ENCODE results near the gene MOCOS.
"Not testable (repeated sequence)": the region's sequence is repeated elsewhere in the genome, so short reads cannot be mapped to it uniquely, and the experiment has no call there.

Gene MOCOS

DNA sequence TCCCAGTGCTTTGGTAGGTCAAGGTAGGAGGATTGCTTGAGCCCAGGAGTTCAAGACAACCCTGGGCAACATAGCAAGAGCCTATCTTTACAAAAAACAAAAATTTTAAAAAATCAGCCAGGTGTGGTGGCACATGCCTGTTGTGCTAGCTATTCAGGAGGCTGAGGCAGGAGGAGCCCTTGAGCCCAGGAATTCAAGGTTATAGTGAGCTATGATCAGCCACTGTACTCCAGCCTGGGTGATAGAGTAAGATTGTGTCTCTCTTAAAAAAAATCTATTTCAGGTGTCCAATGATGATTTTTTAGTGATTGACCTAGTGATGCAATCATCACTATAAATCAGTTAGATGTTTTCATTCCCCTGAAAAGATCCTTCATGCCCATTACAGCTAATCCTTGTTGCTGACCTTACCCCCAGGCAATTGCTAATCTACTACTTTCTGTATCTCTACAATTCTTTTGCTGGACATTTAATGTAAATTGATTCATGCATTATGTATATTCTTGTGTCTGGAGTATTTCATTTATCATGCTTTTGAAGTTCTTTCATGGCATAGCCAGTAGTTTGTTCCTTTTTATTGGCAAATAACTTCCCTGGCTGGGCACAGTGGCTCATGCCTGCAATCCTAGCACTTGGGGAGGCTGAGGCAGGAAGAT, 10.3 kb downstream of the MOCOS start:
- H3K4me1 ChIP-seq (ENCODE audit: insufficient read depth, low read length): no peaks in the 10 kb centered on the region
- H3K9me3 ChIP-seq (ENCODE audit: low read length): no peaks in the 10 kb centered on the region
- H3K27me3 ChIP-seq (ENCODE audit: insufficient read depth, low read length): no peaks in the 10 kb centered on the region
- H3K36me3 ChIP-seq (ENCODE audit: insufficient read depth, low read length): no peaks in the 10 kb centered on the region
- H3K4me3 ChIP-seq (ENCODE audit: low read length): no peak overlapping the region
- H2AFZ ChIP-seq (ENCODE audit: low read depth, low read length): no peak overlapping the region

DNA sequence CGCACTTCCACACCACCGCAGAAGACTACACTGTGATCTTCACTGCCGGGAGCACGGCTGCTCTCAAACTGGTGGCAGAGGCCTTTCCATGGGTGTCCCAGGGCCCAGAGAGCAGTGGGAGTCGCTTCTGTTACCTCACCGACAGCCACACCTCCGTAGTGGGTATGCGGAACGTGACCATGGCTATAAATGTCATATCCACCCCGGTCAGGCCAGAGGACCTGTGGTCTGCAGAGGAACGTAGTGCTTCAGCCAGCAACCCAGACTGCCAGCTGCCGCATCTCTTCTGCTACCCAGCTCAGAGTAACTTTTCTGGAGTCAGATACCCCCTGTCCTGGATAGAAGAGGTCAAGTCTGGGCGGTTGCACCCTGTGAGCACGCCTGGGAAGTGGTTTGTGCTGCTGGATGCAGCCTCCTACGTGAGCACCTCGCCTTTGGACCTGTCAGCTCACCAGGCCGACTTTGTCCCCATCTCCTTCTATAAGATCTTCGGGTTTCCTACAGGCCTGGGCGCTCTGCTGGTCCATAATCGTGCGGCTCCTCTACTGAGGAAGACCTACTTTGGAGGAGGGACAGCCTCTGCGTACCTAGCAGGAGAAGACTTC, 12.5 kb downstream of the MOCOS start:
- Histone ChIP-seq H3K4me3 (ENCODE audit: low read length) (no peak overlapping the region), H3K9me3 (ENCODE audit: low read length) (no peaks in the 10 kb centered on the region), H2AFZ (ENCODE audit: low read depth, low read length) (no peak overlapping the region), H3K27me3 (ENCODE audit: insufficient read depth, low read length) (no peaks in the 10 kb centered on the region), H3K4me1 (ENCODE audit: insufficient read depth, low read length) (no peaks in the 10 kb centered on the region), H3K36me3 (ENCODE audit: insufficient read depth, low read length) (no peaks in the 10 kb centered on the region)

DNA sequence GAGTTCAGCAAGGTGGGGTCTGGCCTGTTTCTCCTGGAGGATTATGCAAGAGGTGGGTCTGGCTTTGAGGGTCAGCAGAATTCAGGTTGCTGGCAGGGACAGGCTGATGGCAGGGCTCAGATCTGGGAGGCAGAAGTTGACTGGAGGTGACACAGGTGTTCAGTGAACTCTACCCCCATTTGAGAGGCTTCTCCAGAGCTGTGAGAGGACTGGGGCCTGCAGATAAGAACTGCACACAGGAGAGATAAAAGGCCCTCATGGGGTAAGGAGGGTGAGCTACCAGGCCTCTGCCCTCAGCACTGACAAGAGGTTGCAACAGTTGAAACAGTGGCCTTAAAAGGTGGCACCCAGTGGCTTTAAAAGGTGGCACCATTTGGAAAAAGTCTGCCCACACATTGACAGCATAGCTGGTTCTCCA, 13.1 kb downstream of the MOCOS start:
- Histone ChIP-seq H2AFZ (ENCODE audit: low read depth, low read length) (no peak overlapping the region), H3K4me1 (ENCODE audit: insufficient read depth, low read length) (no peaks in the 10 kb centered on the region), H3K9me3 (ENCODE audit: low read length) (no peaks in the 10 kb centered on the region), H3K36me3 (ENCODE audit: insufficient read depth, low read length) (no peaks in the 10 kb centered on the region), H3K27me3 (ENCODE audit: insufficient read depth, low read length) (no peaks in the 10 kb centered on the region), H3K4me3 (ENCODE audit: low read length) (no peak overlapping the region)

DNA sequence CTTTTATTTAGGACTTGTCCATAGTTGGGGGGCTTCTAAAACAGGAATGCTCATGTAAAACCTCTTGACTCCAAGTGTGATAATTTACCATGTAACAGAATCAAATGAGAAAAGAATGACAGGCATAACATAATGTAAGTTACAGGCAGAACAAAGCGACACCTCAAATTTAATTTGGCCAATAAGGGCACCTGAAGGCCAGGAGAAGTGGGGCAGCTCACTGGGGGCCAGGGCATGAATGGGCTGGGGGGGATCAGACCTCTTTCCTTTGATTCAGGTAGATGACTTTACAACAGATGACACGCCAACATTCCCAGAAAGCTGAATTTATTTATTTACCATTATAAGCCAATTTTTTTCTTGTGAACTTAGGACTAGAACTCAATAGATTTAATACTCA, 14.5 kb downstream of the MOCOS start:
- Histone ChIP-seq H3K27me3 (ENCODE audit: insufficient read depth, low read length) (no peaks in the 10 kb centered on the region), H3K4me3 (ENCODE audit: low read length) (no peak overlapping the region), H2AFZ (ENCODE audit: low read depth, low read length) (no peak overlapping the region), H3K4me1 (ENCODE audit: insufficient read depth, low read length) (no peaks in the 10 kb centered on the region), H3K9me3 (ENCODE audit: low read length) (no peaks in the 10 kb centered on the region), H3K36me3 (ENCODE audit: insufficient read depth, low read length) (no peaks in the 10 kb centered on the region)

DNA sequence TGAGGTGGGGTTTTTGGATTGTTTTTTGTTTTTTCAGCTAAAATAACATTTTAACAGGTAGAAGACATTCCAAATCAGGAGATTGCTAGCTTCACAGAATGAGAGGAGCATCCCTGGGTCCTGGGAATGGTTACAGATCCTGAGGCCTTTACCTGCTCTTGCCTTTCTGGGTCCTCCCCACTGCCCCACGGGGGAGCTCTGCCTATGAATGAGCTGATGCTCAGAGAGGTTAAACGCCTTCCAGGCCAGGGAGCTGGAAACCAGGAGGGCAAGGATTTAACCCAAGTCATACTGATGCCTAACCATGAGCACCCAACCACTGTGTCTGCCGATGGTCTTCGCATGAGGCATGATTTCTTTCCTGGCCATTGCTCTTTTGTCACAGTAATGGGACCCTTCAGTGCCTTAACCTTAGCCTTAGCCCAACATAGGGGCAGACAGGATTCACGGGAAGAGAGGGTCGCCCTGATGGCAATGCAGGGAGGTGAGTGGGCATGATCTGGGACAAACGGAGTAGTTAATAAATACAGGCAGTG, 16.1 kb downstream of the MOCOS start:
- H3K36me3 ChIP-seq (ENCODE audit: insufficient read depth, low read length): no peaks in the 10 kb centered on the region
- H2AFZ ChIP-seq (ENCODE audit: low read depth, low read length): no peak overlapping the region
- no peaks in the 10 kb centered on the region for H3K9me3 ChIP-seq (ENCODE audit: low read length)
- H3K4me1 ChIP-seq (ENCODE audit: insufficient read depth, low read length): no peaks in the 10 kb centered on the region
- H3K4me3 ChIP-seq (ENCODE audit: low read length): no peak overlapping the region
- no peaks in the 10 kb centered on the region for H3K27me3 ChIP-seq (ENCODE audit: insufficient read depth, low read length)

DNA sequence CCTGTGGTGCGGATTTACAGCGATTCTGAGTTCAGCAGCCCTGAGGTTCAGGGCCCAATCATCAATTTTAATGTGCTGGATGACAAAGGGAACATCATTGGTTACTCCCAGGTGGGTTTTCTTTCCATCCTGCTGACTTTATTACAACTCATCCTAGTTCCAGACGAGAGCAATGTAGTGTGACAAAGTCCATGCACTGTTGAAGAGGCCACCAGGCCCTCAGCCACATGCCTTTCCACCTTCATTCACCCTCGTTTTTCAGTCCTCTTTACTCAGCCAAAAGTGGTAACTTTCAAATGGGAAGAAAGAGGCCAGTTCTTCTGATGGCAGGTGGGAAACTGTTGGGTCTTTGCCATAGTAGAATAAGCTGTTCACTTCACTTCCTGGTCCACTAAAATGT, 17.9 kb downstream of the MOCOS start:
- H3K27me3 ChIP-seq (ENCODE audit: insufficient read depth, low read length): no peaks in the 10 kb centered on the region
- no peaks in the 10 kb centered on the region for H3K4me1 ChIP-seq (ENCODE audit: insufficient read depth, low read length)
- no peak overlapping the region for H3K4me3 ChIP-seq (ENCODE audit: low read length)
- no peaks in the 10 kb centered on the region for H3K9me3 ChIP-seq (ENCODE audit: low read length)
- H2AFZ ChIP-seq (ENCODE audit: low read depth, low read length): no peak overlapping the region
- no peaks in the 10 kb centered on the region for H3K36me3 ChIP-seq (ENCODE audit: insufficient read depth, low read length)

DNA sequence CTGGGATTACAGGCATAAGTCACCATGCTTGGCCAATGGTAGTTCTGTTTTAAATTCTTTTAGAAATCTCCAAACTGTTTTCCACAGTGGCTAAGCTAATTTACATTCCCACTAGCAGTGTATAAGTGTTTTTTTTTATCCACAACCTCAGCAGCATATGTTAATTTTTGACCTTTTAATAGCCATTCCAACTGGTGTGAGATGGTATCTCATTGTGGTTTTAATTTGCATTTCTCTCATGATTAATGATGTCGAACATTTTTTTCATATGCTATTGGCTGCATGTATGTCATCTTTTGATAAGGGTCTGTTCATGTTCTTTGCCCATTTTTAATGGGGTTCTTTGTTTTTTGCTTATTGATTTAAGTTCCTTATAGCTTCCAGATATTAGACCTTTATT, 20.0 kb downstream of the MOCOS start:
- Histone ChIP-seq H3K9me3 (ENCODE audit: low read length) (no peaks in the 10 kb centered on the region), H3K27me3 (ENCODE audit: insufficient read depth, low read length) (no peaks in the 10 kb centered on the region), H3K4me1 (ENCODE audit: insufficient read depth, low read length) (no peaks in the 10 kb centered on the region)

DNA sequence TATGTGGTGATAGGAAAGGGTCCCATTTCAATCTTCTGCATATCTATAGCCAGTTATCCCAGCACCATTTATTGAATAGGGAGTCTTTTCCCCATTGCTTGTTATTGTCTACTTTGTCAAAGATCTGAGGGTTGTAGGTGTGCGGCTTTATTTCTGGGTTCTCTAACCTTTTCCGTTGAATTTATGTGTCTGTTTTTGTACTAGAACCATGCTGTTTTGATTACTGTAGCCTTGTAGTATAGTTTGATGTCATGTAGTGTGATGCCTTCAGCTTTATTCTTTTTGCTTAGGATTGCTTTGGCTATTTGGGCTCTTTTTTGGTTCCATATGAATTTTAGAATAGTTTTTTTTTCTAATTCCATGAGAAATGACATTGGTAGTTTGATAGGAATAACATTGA, 20.7 kb downstream of the MOCOS start:
- not testable (repeated sequence) for H2AFZ ChIP-seq (ENCODE audit: low read depth, low read length); H3K4me3 ChIP-seq (ENCODE audit: low read length); H3K27me3 ChIP-seq (ENCODE audit: insufficient read depth, low read length); H3K36me3 ChIP-seq (ENCODE audit: insufficient read depth, low read length); H3K4me1 ChIP-seq (ENCODE audit: insufficient read depth, low read length); H3K9me3 ChIP-seq (ENCODE audit: low read length)

More for the DNA sequence above, 20.0 kb downstream of the MOCOS start:
- Histone ChIP-seq H2AFZ (ENCODE audit: low read depth, low read length) (no peak overlapping the region), H3K4me3 (ENCODE audit: low read length) (no peak overlapping the region), H3K36me3 (ENCODE audit: insufficient read depth, low read length) (no peaks in the 10 kb centered on the region)

DNA sequence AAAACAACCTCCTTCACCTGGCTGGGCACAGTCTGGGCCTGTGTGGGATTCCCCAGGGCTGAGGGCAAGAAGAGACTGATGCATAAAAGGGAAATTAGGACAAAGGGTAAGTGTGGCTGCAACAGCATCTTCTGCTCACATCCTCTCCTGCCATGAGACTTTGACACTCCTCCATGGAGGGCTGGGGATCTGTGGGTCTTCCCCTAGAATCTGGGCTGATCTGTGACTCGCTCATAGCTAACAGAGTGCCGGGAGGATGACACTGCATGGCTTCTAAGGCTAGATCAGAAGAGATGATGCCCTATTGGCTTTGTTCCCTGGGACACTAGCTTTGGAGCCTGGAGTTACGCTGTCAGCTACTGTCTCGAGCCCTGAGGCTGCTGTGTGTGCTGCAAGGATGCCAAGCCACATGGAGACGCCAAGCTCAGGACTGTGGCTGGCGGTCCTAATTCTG, 24.3 kb downstream of the MOCOS start:
- Histone ChIP-seq H3K4me3 (ENCODE audit: low read length) (no peak overlapping the region), H3K36me3 (ENCODE audit: insufficient read depth, low read length) (no peaks in the 10 kb centered on the region), H2AFZ (ENCODE audit: low read depth, low read length) (no peak overlapping the region), H3K9me3 (ENCODE audit: low read length) (no peaks in the 10 kb centered on the region), H3K27me3 (ENCODE audit: insufficient read depth, low read length) (no peaks in the 10 kb centered on the region), H3K4me1 (ENCODE audit: insufficient read depth, low read length) (peaks cover 7% of the 10 kb centered on the region)

DNA sequence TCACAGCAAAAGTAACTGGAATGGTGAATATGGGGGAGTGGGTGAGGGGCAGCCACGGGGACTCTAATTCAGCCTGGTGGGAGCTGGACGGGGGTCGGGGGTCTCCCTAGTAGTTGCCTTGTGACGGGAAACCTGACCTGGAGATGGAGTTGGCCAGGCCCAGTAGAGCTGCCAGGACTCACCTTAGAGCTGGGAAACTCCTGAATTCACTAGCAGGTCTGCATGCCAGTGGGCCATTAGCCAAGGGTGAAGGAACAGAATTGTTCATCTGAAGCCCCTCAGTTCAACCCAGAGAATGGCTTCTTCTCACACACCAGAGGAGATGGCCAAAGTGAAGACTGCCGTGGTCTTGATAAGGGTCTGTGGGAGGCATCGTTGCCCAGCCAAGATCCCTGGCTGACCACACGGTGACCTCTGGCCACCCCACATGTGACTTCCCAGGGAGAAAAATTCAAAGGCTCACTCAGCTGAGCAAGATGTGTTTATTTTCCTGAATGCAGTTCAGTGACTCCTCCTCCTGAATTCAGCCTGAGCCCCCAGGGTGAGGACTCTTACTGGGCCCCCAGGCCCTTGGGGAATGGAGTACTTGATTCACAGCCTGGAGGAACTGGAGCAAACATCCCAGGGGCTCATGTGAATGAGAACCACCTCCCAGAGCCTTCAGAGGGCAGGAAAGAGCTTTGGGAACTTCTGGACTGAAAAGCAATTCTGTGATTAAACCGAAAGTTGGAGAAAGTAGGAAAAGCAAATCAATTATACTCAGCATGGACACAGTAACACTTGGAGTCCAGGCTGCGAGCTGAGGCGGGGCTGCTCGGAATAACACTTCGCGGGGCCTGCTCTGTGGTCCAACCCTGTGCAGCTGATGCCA, 25.2 kb downstream of the MOCOS start:
- Histone ChIP-seq H3K4me1 (ENCODE audit: insufficient read depth, low read length) (peaks cover 7% of the 10 kb centered on the region), H3K4me3 (ENCODE audit: low read length) (no peak overlapping the region), H3K27me3 (ENCODE audit: insufficient read depth, low read length) (no peaks in the 10 kb centered on the region), H3K36me3 (ENCODE audit: insufficient read depth, low read length) (no peaks in the 10 kb centered on the region), H3K9me3 (ENCODE audit: low read length) (no peaks in the 10 kb centered on the region), H2AFZ (ENCODE audit: low read depth, low read length) (no peak overlapping the region)

DNA sequence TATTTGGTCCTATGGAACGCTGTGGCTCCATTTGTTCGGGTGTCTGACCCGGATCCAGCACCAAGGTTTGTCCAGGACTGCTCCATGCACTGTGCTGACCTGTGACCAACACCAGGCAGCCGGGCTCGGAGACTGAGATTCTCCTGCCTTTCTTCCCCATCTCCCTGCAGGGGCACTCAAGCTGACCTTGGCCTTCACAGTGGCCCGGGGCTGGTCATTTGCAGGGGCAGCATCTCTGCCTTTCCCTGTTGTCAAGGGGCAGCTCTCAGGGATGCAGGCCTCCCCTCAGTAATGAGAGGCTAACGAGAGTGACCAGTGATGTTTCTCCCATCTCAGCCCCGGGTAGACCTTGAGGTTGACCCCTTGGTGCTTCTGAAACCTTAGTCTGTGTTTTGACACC, 27.5 kb downstream of the MOCOS start:
- Histone ChIP-seq H2AFZ (ENCODE audit: low read depth, low read length) (no peak overlapping the region), H3K4me1 (ENCODE audit: insufficient read depth, low read length) (peaks cover 7% of the 10 kb centered on the region), H3K4me3 (ENCODE audit: low read length) (no peak overlapping the region), H3K9me3 (ENCODE audit: low read length) (no peaks in the 10 kb centered on the region), H3K27me3 (ENCODE audit: insufficient read depth, low read length) (no peaks in the 10 kb centered on the region), H3K36me3 (ENCODE audit: insufficient read depth, low read length) (no peaks in the 10 kb centered on the region)

DNA sequence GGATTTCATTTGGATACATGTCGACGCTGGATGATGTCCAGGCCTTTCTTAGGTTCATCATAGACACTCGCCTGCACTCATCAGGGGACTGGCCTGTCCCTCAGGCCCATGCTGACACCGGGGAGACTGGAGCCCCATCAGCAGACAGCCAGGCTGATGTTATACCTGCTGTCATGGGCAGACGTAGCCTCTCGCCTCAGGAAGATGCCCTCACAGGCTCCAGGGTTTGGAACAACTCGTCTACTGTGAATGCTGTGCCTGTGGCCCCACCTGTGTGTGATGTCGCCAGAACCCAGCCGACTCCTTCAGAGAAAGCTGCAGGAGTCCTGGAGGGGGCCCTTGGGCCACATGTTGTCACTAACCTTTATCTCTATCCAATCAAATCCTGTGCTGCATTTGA, 28.3 kb downstream of the MOCOS start:
- no peaks in the 10 kb centered on the region for H3K27me3 ChIP-seq (ENCODE audit: insufficient read depth, low read length)
- H3K9me3 ChIP-seq (ENCODE audit: low read length): no peaks in the 10 kb centered on the region
- H2AFZ ChIP-seq (ENCODE audit: low read depth, low read length): no peak overlapping the region
- H3K4me3 ChIP-seq (ENCODE audit: low read length): no peak overlapping the region
- H3K36me3 ChIP-seq (ENCODE audit: insufficient read depth, low read length): no peaks in the 10 kb centered on the region
- peaks cover 7% of the 10 kb centered on the region for H3K4me1 ChIP-seq (ENCODE audit: insufficient read depth, low read length)

DNA sequence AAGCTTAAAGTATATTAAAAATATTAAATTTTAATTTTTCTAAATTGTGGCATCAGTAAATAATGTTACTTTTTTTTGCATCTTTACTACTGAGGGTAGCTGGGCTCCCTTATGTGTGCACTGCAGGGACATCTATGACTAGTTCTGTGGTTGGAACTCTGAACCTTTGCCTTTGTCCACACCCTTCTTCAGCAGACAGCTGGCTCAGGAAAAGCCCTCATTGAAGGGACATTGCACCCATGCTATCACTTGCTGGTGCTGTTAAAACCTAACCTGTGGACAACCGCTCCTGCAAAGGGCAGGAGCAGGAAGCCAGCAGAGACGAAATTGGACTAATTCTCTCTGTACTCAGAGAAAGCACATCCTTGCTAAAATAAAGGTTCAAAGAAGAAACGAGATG, 30.1 kb downstream of the MOCOS start:
- Histone ChIP-seq H3K4me3 (ENCODE audit: low read length) (no peak overlapping the region), H3K36me3 (ENCODE audit: insufficient read depth, low read length) (no peaks in the 10 kb centered on the region), H3K4me1 (ENCODE audit: insufficient read depth, low read length) (peaks cover 7% of the 10 kb centered on the region), H3K27me3 (ENCODE audit: insufficient read depth, low read length) (no peaks in the 10 kb centered on the region), H3K9me3 (ENCODE audit: low read length) (no peaks in the 10 kb centered on the region), H2AFZ (ENCODE audit: low read depth, low read length) (no peak overlapping the region)
